Right lobe of liver (tissue), 6 donors: ENCODE measurements around the gene TSC22D3. TPM values are rescaled to one million over a fixed set of nuclear protein-coding genes. Genes with fewer than 3 reads are reported as not detected.

Source experiments
- ATAC-seq, 4 donors: fragments of 200-7000 bp; cut with Tn5 transposase; one replicate each; pipeline ENCODE4 v1.9.1; 2020; ENCODE audit warnings: mild to moderate bottlenecking in 4 of 4, moderate library complexity in 4 of 4
- DNase-seq, 3 donors: peaks; one replicate each; pipeline ENCODE4 v3.0.0-alpha.2; 2020
- H3K27ac ChIP-seq, 3 donors: fragments of 200-600 bp; one replicate each; pipeline ENCODE4 v1.8.0; 2022
- H3K27me3 ChIP-seq, 2 donors: fragments of 200-600 bp; one replicate each; pipeline ENCODE4 v1.8.0; 2022
- H3K36me3 ChIP-seq, 4 donors: fragments of 200-600 bp; sonication (generic) in 1 of 4; one replicate each; pipeline versions ENCODE4 v1.5.1 to v1.8.0; 2017 to 2022; ENCODE audit warnings: control low read depth in 1 of 4
- H3K4me1 ChIP-seq, 4 donors: fragments of 200-600 bp; sonication (generic) in 1 of 4; one replicate each; pipeline versions ENCODE4 v1.5.1 to v1.8.0; 2017 to 2022; ENCODE audit warnings: control low read depth in 1 of 4
- H3K4me3 ChIP-seq, 3 donors: fragments of 200-600 bp; one replicate each; pipeline ENCODE4 v1.8.0; 2022
- H3K9me3 ChIP-seq, 4 donors: fragments of 200-600 bp; sonication (generic) in 1 of 4; one replicate each; pipeline versions ENCODE4 v1.5.1 to v1.8.0; 2017 to 2022; ENCODE audit warnings: control low read depth in 1 of 4
- POLR2A ChIP-seq: fragments of 450-650 bp; IDR thresholded peaks from one replicate; pipeline ENCODE4 v1.6.1; 2017; ENCODE audit warnings: antibody characterized with exemption, mild to moderate bottlenecking
- WGBS: methylation state at CpG from one replicate; pipeline ENCODE4 v1.1.6; 2018; ENCODE audit warnings: low coverage, low lambda C conversion rate; ENCODE audit not compliant: insufficient coverage; ENCODE audit errors: missing lambda C conversion rate; 5-methylcytosine and 5-hydroxymethylcytosine counted together
- intact Hi-C, 2 donors: fragments of 100-400 bp; cut with DNase I; formaldehyde crosslinking; loops; one replicate each; pipeline versions ENCODE4 v1.11.2 to v1.14.1; 2022
- total RNA-seq, 6 experiments: library from RNA; depleted of rRNA in 2 of 6; stranded (reverse); fragments of >200 nt in 2 of 6; fragmentation: NEBNext Ultra II Directional in 3 of 6; extraction: Animal tissue kit (Norgen Biotek cat#: 25700) in 3 of 6; gene quantifications; one replicate each; pipeline versions ENCODE4 v1.1.0 to v1.2.4, GENCODE V29; 2016 to 2023
- TF ChIP-seq, protein P1 (sequence below), 4 donors: fragments of 200-600 bp in 3 of 4; fragments of 450-650 bp in 1 of 4; IDR thresholded peaks; one replicate each; pipeline versions ENCODE4 v1.5.1 to v1.8.0; 2016 to 2022; ENCODE audit warnings: antibody characterized with exemption in 4 of 4, mild to moderate bottlenecking in 2 of 4
- donor health status: DM: no; HTN: yes; CAD: no.
- donor health status: DM: no; HTN: no; CAD: no.
- donor health status: DM: no; HTN: no; CAD: no.
- donor health status: DM: no; HTN: yes; CAD: no.
- donor health status: DM: no; HTN: yes; CAD: no.

TSC22D3 gene
- total RNA-seq, 6 experiments from 2014 or later, result 7.4 to 118 (median 60.3) TPM

DNA sequence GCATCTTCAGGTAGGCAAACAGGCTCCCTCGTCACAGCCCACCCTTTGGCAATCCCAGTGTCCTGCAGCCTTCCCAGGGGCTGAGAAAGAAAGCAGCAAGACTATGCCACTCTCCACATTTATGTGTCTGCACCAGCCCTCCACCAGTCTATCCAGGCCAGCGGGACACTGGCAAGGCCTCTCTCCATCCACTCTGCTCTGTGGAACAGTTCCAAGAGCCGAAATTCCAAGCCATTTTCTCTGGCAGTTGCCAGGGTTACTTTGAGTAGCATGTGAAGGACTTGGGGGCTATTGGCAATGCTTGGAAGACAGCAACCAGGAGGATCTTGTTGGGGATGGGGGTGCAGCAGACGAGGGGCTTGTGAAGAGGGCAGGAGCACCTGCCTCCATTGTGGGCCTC, 52.1 kb downstream of the TSC22D3 start:
- no peak for TF ChIP-seq POLR2A
- TF ChIP-seq, protein P1, sequence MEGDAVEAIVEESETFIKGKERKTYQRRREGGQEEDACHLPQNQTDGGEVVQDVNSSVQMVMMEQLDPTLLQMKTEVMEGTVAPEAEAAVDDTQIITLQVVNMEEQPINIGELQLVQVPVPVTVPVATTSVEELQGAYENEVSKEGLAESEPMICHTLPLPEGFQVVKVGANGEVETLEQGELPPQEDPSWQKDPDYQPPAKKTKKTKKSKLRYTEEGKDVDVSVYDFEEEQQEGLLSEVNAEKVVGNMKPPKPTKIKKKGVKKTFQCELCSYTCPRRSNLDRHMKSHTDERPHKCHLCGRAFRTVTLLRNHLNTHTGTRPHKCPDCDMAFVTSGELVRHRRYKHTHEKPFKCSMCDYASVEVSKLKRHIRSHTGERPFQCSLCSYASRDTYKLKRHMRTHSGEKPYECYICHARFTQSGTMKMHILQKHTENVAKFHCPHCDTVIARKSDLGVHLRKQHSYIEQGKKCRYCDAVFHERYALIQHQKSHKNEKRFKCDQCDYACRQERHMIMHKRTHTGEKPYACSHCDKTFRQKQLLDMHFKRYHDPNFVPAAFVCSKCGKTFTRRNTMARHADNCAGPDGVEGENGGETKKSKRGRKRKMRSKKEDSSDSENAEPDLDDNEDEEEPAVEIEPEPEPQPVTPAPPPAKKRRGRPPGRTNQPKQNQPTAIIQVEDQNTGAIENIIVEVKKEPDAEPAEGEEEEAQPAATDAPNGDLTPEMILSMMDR (IDR thresholded peaks at IDR 0.05), result no peak
- ATAC-seq, result no peak
- Histone ChIP-seq H3K27ac (no peak overlapping the region), H3K4me3 (no peak overlapping the region), H3K27me3 (no peaks in the 10 kb centered on the region), H3K9me3 (no peaks in the 10 kb centered on the region), H3K36me3 (no peaks in the 10 kb centered on the region), H3K4me1 (peaks cover 0 to 33% (median 8%) of the 10 kb centered on the region in 4 donors)
- WGBS, result 32% methylated on average over 4 of the region's 4 CpGs
- DNase-seq, result no peak
- intact Hi-C loops, result no loop called here

DNA sequence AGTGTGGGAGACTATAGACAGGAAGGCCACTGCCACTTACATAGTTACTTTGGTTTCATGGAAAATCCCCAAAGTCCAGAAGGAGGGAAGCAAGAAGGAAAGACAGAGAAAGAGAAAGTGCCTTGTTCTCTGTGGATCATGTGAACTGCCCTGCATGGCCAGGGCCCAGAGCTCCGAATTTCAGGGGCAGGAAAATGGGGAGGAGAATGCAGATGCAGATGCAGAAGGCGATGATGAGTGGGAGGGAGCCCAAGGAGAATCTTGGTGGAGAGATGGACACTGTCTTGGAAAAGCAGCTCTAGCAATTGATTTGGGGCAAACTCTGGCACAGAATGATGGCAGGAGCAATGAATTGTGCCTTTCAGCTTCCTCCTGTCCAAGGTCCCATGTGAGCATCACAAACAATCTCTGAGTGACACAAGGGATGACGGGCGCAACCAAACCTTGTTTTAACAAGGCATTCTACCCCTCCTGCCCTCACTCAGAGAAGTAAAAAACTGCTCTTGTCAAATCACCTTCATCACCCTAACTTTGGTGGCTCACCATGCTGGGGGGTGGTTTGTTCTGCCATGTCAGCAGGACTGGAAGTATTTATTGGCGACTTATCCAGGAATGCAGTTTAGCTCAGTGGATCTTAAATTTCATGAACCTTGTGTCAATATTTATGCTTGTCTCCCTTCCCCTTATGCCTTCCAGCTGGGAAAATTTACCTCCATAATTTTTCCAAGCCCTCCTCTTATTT, 53.5 kb downstream of the TSC22D3 start:
- H3K27ac ChIP-seq, result peak overlapping the region in 2 of 3 donors; percentile 24 to 39
- no peak for ATAC-seq
- DNase-seq, result no peak
- TF ChIP-seq POLR2A, result no peak
- TF ChIP-seq, protein P1 (IDR thresholded peaks at IDR 0.05), result no peak
- no peak overlapping the region for H3K4me3 ChIP-seq
- no peaks in the 10 kb centered on the region for H3K36me3 ChIP-seq
- H3K4me1 ChIP-seq, result peaks cover 0 to 34% (median 12%) of the 10 kb centered on the region in 4 donors
- 48% methylated on average over 5 of the region's 5 CpGs for WGBS
- H3K9me3 ChIP-seq, result no peaks in the 10 kb centered on the region
- intact Hi-C loops, result no loop called here
- no peaks in the 10 kb centered on the region for H3K27me3 ChIP-seq

- intact Hi-C loops, result no loop called here
- Histone ChIP-seq H3K9me3 (no peaks in the 10 kb centered on the region), H3K27ac (peak overlapping the region in 2 of 3 donors; percentile 24 to 39), H3K36me3 (no peaks in the 10 kb centered on the region), H3K4me1 (peaks cover 0 to 28% (median 11%) of the 10 kb centered on the region in 4 donors), H3K4me3 (no peak overlapping the region), H3K27me3 (no peaks in the 10 kb centered on the region)
- 46% methylated on average over 8 of the region's 9 CpGs for WGBS
- TF ChIP-seq POLR2A, result no peak
- TF ChIP-seq, protein P1 (IDR thresholded peaks at IDR 0.05), result no peak
- DNase-seq (no peak), ATAC-seq (no peak)
Observed at GRCh38 chrX:107721318-107721717, 54.3 kb downstream of the TSC22D3 start.

DNA sequence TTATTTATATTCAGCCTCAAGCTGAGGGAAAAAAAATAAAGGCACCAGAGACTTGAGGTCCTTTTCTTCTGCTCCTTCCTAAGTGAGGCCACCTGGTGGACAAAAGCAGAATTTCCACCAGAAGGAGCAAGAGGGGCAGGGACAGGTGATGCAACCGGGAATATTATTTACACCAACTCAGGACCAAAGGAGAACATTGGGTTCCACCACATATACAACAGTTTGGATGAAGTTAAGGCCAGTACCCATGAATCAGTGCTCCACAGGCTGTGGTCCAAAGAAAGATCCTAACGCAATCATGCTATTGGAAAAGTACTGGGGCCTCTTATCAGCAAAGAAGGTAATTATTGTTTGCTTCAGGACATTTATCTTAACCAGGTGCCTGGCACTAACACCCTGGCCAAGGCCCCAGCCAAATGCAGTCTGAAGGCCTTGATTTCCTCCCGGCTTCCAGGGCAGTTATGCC, 57.4 kb downstream of the TSC22D3 start:
- ATAC-seq, result peak; percentile 54 to 82 (median 58)
- intact Hi-C loops, result loop anchor here in 1 of 2 donors (10.0 kb wide), 1 partner anchor 57 kb away; the partner anchor contains the start of genes NCBP2L and TSC22D3
- H3K4me1 ChIP-seq, result peaks cover 0 to 17% (median 4%) of the 10 kb centered on the region in 4 donors
- 22% methylated on average over 3 of the region's 3 CpGs for WGBS
- DNase-seq, result peak; percentile 48 to 83 (median 70)
- no peaks in the 10 kb centered on the region for H3K9me3 ChIP-seq
- peak overlapping the region in 2 of 3 donors; percentile 72 to 86 for H3K27ac ChIP-seq
- H3K27me3 ChIP-seq, result no peaks in the 10 kb centered on the region
- no peak overlapping the region for H3K4me3 ChIP-seq
- TF ChIP-seq, protein P1 (IDR thresholded peaks at IDR 0.05), result peak; percentile 88 to 91 (median 88)
- no peak for TF ChIP-seq POLR2A
- peaks cover 0 to 11% (median 0%) of the 10 kb centered on the region in 4 donors for H3K36me3 ChIP-seq
